Caki2 (cell line): Measurements from ENCODE around the gene PRPF6. TPM values are rescaled to one million over a fixed set of nuclear protein-coding genes. Genes with fewer than 3 reads are reported as not detected.
"Not testable (repeated sequence)": the region's sequence is repeated elsewhere in the genome, so short reads cannot be mapped to it uniquely, and the experiment has no call there.

Source experiments
- DNase-seq: peaks from one replicate; pipeline ENCODE4 v3.0.0-alpha.2; 2015; ENCODE audit warnings: low read depth
- in situ Hi-C: cut with HindIII; loops from 2 replicates; pipeline ENCODE4 v1.10.0; 2016; ENCODE audit warnings: low sequenced_read_pairs, low pct_unique_long_range_greater_than_20kb, mixed read lengths
- total RNA-seq: library from RNA; depleted of rRNA; stranded (reverse); fragments of >200 nt; shearing (Covaris generic); gene quantifications from 2 replicates; pipeline ENCODE4 v1.2.3, GENCODE V29; 2014; ENCODE audit warnings: low replicate concordance

Gene PRPF6
- total RNA-seq, 1 experiment from 2014 or later, result 130 TPM

DNA sequence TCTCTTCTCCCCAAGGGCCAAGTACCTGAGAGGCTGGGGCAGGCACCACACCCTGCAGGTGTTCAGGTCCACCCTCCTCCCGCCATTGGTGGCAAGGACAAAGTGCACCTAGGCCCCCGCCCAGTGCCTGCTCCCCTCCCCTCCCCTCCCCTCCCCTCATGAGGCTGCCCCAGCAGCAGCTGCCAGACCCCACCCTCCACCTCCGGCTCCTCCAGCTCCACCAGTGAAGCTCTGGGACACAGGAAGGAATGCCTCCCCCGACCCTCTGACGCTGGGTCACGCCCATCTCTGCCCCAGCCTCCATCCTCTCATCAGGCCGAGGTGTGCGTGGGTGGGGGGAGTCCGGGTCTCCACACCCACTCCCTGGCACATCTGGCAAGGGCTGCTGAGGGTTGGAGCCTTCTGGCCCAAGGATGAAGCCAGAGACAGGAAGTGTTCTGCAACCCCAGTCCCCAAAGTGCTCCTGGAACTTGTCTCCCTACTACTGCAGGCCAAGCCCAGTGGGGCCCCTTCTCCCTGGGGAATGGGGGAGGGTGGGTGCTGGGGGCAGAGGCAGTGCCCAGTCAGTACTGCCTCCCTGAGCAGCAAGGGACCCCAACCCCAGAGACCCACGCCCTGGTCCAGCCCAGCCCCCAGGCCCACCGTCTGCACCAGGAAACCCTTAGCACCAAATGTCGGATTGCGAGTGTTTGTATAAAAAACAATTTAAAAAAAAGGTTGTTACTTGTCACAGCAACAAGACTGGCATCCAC is 23.1 kb upstream of the PRPF6 start:
- in situ Hi-C loops, result no loop called here
- no peak for DNase-seq

DNA sequence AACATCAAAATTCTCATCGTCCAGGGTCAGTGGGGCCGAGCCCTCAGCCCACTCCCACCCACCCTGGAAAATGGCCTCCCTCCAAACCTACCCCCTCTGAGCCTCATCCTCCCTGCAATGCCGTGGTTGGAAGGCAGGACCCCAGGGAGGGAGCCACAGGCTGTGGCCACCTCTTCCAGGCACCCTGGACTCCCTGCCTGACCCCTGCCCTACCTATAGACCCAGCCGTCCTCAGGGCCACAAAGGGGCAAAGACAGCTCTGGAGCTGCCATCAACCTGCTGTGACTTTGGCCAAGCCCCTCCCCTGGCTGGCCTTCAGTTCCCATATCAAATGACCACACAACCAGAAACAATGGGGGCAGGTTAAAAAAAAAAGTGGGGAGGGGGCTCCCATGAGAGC is 22.5 kb upstream of the PRPF6 start:
- in situ Hi-C loops, result no loop called here
- DNase-seq, result no peak

DNA sequence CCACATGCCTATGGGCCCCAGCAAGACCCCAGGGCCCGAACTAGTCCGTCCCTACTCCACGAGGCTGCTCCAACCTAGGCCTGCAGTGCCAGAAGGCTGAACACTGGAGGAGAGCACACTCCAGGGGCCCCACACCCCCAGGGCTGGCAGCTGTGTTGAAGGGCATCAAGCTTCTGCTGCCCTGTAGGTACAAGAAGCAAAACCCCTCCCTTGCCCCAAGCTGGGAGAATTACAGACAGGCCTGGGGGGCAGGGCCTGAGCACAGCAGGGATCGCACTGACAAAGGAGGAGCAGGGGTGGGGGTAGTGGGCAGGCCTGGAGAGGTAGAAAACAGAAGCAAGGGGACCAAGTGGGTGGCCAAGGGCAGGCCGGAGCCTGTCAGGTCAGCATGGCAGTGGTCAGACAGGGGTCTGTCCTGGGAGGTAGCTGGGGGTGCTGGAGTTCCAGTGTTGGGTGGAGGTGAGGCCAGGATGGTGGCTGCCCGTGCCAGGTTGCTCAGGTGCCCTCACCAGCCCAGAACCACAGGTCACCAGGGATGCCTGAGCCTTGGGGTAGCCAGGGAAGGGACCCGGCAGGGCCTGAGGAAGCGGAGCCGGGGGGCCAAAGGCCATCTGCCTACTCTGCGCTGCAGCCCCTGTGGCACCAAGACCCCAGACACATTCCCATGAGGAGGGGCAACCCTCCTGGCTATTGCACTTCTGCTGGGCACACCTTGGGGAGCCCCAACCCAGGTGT is 21.8 kb upstream of the PRPF6 start:
- in situ Hi-C loops, result no loop called here
- DNase-seq, result no peak

DNA sequence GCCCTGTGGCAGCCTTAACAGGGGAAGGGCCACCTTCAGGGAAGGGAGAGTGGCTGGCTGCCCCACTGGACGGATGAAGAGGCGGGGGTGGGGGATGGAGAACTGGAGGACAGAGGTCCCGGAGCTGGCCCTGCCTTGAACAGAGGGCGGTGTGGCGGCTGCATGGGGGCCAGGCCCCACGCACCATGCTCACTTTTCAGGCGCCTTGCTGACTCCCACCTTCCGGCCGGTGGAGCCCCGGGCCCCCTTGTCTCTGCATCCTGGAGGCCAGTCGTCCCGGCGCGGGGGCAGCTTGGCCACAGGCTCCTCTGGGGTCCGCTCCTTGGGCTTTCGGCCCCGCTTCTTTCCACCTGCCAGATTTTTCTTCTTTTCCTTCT is 21.2 kb upstream of the PRPF6 start:
- in situ Hi-C loops, result no loop called here
- no peak for DNase-seq

DNA sequence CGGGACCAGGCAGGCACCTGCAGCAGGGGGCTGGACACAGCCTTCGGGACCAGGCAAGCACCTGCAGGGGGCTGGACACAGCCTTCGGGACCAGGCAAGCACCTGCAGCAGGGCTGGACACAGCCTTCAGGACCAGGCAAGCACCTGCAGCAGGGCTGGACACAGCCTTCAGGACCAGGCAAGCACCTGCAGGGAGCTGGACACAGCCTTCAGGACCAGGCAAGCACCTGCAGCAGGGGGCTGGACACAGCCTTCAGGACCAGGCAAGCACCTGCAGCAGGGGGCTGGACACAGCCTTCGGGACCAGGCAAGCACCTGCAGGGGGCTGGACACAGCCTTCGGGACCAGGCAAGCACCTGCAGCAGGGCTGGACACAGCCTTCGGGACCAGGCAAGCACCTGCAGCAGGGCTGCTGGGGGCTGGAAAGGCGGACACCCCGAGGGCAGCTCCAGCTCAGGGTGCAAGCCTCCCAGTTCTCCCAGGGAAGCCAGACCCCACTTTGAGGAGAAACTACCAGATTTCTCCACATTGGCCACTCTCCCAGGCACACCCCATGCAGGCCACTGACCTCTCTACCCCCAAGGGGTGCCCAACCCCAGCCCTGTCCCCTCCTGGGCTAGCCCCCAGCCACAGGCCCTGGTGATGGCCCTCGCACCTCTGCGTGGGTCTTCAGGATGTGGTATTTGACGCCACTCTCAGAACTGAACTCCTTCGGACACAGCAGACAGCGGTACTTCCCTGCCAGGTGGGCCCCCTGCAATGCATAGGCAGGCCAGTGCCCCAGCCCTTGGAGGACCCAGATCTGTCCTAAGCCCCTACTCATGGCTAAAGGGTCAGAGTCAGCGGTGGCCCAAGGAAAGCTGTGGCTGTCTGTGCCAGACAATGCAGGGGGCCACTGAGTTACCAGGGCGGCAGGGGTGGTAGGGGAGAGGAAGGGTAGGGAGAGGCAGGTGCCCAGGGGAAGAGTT is 20.0 kb upstream of the PRPF6 start:
- DNase-seq, in situ Hi-C loops: not testable (repeated sequence)

DNA sequence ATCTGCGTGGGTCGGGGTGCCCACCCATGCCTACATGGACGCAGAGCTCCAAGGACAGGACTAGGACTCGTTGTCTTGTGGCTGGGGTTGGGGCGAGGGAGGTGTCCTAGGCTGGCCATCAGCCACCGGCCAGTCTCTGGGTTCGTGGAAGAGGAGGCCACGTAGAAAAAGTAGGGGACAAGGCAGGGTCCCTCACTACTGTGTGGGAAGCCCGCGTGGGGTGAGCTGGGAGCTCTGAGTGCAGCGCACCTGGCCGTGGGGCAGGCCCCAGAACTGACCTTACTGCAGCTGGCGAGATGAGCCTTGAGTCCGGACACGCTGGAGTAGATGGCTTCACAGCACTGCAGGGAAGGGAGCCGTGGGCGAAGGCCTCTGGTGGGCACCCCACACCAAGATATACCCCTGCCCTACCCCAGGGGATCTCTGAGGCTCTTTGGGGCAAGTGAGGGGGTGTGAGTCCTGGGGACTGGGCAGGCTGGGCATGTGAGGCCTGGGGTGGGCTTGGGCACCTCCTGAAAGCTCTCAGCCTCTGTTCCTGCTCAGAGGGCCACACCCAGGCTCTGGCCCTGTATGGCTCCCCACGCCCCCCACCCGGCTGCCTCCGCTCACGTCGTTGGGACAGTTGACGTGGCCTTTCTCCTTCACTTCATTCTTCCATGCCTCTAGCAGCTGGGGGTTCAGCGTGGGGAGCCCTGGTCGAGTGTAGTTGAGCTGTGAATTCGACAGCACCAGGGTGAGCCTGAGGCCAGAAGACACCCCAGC is 19.1 kb upstream of the PRPF6 start:
- in situ Hi-C loops, result no loop called here
- DNase-seq, result no peak

DNA sequence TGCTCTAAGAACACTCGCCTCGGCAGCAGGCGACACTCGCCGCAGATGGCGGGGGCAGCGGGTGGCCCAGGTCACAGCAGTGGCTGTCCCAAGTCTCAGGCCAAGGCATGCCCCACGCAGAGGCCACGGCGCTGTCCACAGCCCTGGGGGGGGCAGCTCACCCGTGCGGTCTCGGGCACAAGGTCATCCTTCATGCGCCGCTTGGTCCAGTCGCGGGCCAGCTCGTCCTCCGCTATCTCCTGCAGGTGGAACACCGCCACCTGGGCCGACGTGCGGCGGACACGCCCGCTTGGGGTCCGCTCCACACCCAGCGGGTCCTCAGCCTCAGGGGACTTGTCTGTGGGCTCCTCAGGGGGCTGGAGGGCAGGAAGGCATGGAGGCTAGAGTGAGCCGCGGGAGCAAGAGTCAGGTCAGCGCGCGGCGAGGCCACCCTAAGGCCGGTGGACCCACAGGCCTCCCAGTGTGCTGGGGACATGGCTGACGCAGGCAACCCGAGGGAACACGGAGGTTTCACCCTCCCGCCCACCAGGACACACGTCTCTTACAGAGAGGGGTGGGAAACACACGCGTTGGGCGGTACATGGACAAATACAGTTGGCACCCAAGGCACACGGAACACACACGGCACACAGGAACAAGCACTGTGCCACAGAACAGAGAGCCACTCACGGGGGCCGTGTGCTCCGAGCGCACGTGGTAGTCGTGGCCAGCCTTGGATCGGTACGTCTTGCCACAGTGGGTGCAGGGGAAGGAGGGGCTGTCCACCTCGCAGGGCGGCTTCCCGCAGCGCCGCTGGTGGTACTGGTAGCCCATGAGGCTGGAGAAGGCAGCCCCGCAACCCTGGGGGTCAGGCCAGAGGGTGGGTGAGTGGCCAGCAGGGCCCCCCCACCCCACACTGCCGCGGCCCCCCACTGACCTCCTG is 18.2 kb upstream of the PRPF6 start:
- in situ Hi-C loops, result no loop called here
- no peak for DNase-seq

DNA sequence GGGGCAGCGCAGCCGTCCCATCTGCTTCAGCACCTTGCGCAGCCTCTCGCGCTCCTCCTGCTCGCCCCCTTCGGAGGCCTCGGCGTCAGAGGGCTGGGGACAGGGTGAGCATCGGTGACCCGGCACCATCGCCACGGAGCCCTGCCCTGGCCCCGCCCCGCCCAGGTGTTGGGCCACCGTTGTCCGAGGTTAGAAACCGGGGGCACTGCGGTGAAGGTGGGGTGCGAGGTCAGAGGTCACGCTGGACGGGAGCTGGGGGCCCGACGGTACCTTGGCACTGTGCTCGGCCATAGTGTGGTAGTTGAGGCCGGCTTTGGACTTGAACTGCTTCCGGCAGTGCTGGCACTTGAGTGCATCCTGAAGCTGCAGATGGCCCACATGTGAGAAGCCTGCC is 17.6 kb upstream of the PRPF6 start:
- in situ Hi-C loops, result no loop called here
- no peak for DNase-seq

DNA sequence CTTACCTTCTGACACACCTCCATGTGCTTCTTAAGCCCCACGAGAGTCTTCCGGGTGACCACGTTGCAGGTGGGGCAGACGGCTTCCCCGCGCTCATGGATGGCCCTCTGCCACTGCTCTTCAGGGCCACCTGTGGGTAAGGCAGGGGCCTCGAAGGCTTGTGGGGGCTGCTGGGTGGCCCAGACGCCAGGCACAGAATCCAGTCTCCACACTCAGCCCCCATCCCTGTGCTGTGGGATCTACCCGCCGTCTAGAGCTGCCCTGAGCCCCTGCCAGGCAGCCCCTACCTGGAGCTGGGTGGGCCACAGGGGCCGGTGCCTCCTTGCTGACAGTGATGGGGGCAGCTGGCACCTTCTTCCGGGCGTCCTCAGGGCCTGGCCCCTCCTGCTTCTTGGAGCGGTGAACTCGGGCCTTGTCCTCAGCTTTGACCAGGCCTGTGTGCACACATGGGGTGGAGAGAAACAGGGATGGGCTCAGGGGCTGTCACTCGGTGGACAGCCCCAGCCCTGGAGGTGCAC is 17.1 kb upstream of the PRPF6 start:
- DNase-seq, result no peak
- in situ Hi-C loops, result no loop called here

DNA sequence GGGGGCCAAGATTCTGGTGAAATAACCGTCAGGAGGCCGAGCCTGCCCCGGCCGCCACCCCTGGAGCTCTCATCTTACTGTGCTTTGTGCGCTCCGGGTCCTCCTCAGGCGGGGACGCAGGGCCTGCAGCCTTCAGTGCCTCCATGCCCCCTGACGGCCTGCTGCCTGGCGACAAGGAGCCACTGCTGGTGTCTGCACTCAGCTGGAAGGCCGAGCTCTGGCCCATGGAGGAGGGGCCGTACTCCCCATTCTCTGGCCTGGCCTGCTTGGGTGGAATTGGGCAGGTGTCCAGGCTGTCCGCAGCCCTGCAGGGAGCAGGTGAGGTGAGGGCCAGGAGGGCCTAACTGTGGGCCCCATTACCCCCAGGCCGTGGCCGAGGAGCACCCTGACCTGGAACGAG is 16.5 kb upstream of the PRPF6 start:
- in situ Hi-C loops, result no loop called here
- no peak for DNase-seq

DNA sequence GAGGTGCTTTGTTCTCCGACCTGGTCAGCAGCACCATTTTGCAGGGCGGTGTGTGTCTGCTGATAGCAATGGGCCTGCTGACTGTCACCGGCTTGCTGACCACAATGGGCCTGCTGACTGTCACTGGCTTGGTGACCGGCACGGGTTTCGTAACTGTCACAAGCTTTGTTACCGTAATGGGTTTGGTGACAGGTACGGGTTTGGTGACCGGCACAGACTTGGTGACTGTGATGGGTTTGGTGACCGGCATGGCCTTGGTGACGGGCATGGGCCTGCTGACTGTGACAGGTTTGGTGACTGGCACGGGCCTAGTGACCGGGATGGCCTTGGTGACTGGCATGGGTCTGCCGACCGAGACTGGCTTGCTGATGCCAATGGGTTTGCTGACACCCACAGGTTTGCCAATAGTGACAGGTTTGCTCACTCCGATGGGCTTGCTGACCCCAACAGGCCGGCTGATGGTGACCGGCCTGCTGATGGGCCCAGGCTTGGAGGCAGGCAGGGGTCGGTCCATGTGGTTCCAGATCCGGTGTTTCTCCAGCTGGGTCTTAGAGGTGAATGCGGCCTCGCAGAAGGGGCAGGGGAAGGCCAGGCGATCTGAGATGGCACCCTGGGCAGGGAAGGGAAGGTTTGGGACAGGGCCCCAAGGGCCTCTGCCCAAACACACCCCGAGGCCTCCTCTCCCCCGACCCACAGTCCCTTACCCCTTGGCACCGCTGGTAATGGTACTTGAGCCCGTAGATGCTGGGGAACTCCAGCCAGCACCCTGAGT is 14.6 kb upstream of the PRPF6 start:
- DNase-seq, result no peak
- in situ Hi-C loops, result no loop called here

DNA sequence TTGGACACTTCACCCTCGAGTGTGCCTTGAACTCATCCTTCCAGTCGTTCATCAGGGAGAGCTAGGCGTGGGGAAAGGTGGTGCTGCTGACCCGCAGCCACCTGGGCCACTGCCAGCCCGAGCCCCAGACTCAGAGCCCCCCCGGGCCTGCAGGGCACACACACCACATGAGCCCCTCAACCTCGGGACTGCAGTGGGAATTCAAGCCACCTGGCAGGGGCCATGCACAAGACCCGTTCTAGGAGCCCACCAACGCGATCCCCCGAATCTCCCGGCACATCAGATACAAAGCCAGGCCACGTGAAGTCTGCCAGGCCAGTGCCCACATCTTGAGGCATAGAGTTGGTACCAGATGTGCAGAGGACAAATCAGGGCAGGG is 14.0 kb upstream of the PRPF6 start:
- in situ Hi-C loops, result no loop called here
- DNase-seq, result no peak

DNA sequence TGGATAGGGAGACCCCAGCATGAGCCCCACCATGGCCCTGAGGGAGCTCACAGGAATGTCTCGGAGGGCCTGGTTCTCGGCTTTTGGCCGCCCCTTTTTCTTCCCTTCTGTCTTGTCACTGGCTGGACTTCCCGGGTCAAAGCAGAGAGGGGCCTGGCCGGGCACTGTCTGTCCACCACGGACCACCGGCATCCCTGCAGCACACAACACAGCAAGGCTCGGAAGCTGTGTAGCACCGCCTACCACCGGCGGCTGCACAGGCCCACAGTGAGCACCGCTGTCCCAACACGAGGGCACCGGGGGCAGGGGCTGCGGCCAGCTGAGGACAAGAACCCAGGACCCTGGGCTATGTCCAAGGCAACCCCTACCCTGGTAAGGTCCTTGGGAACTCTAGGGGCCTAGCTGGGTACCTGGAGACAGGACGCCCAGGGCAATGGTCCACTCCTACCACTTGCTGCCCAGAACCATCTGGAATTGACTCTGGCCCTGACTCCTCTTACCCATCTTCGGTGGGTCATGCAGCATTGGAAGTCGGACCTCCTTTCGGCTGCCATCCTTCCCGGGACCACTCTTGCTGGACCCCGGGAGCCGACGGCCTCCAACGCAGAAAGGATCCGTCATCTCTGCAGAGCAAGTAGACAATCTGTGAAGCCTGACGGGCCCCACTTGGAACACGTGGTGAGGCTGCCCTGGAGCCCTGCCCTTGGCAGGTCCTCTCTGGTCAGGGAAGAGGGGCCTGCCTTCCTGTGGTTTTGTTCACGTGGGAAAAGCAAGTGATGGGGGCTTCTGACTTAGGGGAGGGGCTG is 13.4 kb upstream of the PRPF6 start:
- in situ Hi-C loops, result no loop called here
- DNase-seq, result no peak

DNA sequence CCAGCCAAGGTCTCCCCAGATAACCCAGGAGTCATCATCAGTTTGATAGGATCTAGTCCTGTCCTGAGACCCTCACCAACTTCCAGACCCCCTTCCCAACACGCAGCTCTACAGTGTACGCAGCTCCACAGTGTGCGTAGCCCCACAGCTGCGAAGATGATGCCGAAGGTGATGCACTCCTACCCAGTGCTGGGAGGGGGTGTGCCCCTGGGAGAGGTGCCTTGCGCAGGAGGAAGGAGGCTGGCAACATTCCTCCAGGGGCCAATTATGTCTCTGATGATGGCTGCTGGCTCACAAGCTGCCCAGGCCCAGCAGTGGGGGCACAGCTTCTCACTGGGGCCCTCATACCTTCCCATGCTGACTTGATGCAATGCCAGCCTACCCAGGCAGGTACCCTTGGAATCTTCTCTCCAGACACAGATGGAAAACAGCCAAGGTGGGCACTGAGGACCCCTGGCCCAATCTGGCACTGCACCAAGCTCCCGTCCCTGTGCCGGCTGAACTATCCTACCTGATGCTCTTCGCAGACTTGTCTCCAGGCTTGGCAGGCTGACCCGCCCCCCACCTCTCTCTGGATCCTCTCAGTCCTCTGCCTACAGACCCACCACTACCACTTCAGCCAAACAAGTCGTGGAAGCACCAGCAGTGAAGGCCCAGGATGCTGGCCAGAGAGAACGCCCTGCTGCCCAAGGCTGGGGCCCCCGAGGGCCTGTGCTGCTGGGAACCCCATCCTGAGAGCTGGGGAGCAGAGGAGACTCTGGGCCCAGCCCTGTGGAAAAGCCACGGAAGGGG is 12.6 kb upstream of the PRPF6 start:
- in situ Hi-C loops, result no loop called here
- no peak for DNase-seq
